Measurements from ENCODE around the gene UBE2H.
"Not testable (repeated sequence)": the region's sequence is repeated elsewhere in the genome, so short reads cannot be mapped to it uniquely, and the experiment has no call there.

The UBE2H gene

GRCh38 chr7:129826895-129827294 lies 125.9 kb downstream of the UBE2H start:
- not testable (repeated sequence) for H3K9me3 ChIP-seq (ENCODE audit: insufficient read depth, low read depth, low read length); H3K27me3 ChIP-seq (ENCODE audit: insufficient read depth, low read length); H3K9ac ChIP-seq (ENCODE audit: low read depth, low read length); H3K4me3 ChIP-seq (ENCODE audit: low read length); H3K36me3 ChIP-seq (ENCODE audit: insufficient read depth, low read depth, low read length); H3K27ac ChIP-seq (ENCODE audit: low read length)
- H3K4me1 ChIP-seq (ENCODE audit: insufficient read depth, low read length), result peaks cover 30% of the 10 kb centered on the region

GRCh38 chr7:129825209-129825970 lies 127.4 kb downstream of the UBE2H start:
- H3K9me3 ChIP-seq (ENCODE audit: insufficient read depth, low read depth, low read length), result no peaks in the 10 kb centered on the region
- H3K9ac ChIP-seq (ENCODE audit: low read depth, low read length), result peak overlapping the region; percentile 74; the same call in 1 of the 2 replicates
- H3K36me3 ChIP-seq (ENCODE audit: insufficient read depth, low read depth, low read length), result no peaks in the 10 kb centered on the region
- H3K4me3 ChIP-seq (ENCODE audit: low read length), result peak overlapping the region; percentile 89
- peaks cover 18% of the 10 kb centered on the region; the same call in 1 of the 2 replicates for H3K4me1 ChIP-seq (ENCODE audit: insufficient read depth, low read length)
- H3K27me3 ChIP-seq (ENCODE audit: insufficient read depth, low read length), result no peaks in the 10 kb centered on the region
- no peak overlapping the region for H3K27ac ChIP-seq (ENCODE audit: low read length)

DNA sequence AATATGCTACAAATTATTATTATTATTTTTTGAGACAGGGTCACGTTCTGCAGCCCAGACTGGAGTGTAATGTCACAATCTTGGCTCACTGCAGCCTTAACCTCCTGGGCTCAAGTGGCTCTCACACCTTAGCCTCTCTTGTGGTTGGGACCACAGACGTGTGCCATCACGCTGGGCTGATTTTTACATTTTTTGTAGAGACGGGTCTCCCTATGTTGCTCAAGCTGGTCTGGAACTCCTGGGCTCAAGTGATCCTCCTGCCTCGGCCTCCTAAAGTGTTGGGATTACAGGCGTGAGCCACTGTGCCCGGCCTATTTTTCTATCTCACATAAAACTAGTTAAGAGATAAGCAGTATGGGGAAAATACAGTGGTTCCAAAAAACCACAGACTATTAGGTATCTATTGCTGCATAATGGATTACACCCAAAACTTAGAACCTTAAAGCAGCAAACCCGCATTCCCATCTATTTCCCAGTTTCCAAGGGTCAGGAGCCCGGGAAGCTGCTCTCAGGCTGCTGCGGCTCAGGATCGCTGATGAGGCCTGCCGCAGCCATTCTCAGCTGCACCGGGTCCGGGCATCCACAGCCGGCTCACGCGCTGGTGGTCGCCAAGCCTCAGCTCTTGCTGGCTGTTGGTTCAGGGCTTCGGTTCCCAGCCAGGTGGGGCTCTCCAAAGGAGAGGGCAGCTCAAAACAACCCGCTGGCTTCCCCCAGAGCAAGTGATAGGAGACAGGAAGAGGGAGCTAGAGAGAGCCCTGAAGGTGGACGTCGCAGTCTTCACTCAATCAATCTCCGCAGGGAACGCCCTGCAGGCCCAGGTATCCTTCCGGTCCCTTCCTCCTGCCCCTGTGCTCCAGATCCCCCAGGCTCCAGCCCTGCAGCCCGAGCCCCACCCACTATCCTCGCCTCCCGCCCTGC lies 128.2 kb downstream of the UBE2H start:
- Histone ChIP-seq H3K4me3 (ENCODE audit: low read length) (peak overlapping the region; percentile 89), H3K9me3 (ENCODE audit: insufficient read depth, low read depth, low read length) (no peaks in the 10 kb centered on the region), H3K4me1 (ENCODE audit: insufficient read depth, low read length) (peaks cover 14% of the 10 kb centered on the region; the same call in 1 of the 2 replicates), H3K27me3 (ENCODE audit: insufficient read depth, low read length) (no peaks in the 10 kb centered on the region), H3K27ac (ENCODE audit: low read length) (no peak overlapping the region), H3K36me3 (ENCODE audit: insufficient read depth, low read depth, low read length) (no peaks in the 10 kb centered on the region), H3K9ac (ENCODE audit: low read depth, low read length) (peak overlapping the region; percentile 74; the same call in 1 of the 2 replicates)

DNA sequence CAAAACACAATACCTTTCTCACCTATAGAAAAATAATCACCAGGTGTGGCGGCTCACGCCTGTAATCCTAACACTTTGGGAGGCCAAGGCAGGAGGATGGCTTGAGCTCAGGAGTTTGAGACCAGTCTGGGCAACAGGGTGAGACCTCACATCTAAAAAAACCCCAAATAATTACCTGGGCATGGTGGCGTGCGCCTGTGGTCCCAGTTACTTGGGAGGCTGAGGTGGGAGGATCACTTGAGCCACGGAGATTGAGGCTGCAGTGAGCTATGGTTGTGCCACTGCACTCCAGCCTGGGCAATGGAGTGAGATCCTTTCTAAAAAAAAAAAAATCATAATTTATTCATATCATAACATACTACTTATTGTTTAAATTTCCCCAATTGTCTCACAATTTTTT lies 129.6 kb downstream of the UBE2H start:
- not testable (repeated sequence) for H3K9me3 ChIP-seq (ENCODE audit: insufficient read depth, low read depth, low read length); H3K27ac ChIP-seq (ENCODE audit: low read length); H3K27me3 ChIP-seq (ENCODE audit: insufficient read depth, low read length); H3K9ac ChIP-seq (ENCODE audit: low read depth, low read length); H3K4me1 ChIP-seq (ENCODE audit: insufficient read depth, low read length); H3K36me3 ChIP-seq (ENCODE audit: insufficient read depth, low read depth, low read length); H3K4me3 ChIP-seq (ENCODE audit: low read length)

DNA sequence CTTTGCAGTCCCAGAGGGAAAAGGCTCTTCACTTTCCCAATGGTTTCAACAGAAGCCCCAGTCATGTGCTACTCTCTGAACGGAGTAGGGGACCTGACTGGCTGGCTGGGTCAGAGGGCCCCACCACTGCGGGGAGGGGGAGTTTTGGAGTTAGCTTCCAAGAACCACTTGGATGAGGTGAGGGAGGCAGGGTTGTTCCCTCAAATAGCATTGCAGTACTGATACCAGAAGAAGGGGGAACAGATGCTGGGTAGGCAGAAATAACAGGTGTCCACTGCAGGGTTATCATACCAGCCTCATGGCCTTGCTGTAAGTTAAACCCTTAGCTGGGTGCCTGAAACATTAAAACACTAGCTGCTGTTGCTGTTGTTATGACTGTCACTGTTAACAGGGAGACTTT lies 131.3 kb downstream of the UBE2H start:
- no peak overlapping the region for H3K27ac ChIP-seq (ENCODE audit: low read length)
- H3K36me3 ChIP-seq (ENCODE audit: insufficient read depth, low read depth, low read length), result no peaks in the 10 kb centered on the region
- no peak overlapping the region for H3K4me3 ChIP-seq (ENCODE audit: low read length)
- no peak overlapping the region for H3K9ac ChIP-seq (ENCODE audit: low read depth, low read length)
- H3K4me1 ChIP-seq (ENCODE audit: insufficient read depth, low read length), result peaks cover 6% of the 10 kb centered on the region; the same call in 1 of the 2 replicates
- H3K9me3 ChIP-seq (ENCODE audit: insufficient read depth, low read depth, low read length), result peaks cover 8% of the 10 kb centered on the region; the same call in 1 of the 2 replicates
- no peaks in the 10 kb centered on the region for H3K27me3 ChIP-seq (ENCODE audit: insufficient read depth, low read length)

DNA sequence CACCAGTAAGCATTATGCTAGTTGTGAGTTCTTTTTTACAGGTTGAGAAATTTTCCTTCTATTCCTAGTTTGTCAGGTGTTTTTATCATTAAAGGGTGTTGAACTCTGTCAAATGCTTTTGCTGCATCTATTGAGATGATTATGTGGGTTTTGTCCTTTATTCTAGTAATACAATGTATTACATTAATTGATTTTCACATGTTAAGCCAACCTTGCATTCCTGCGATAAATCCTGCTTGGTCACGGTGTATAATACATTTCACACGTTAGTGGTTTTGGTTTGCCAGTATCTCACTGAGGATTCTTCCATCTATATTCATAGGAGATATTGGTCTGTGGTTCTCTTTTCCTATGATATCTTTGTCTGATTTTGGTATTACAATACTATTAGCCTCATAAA lies 136.0 kb downstream of the UBE2H start:
- Histone ChIP-seq H3K27ac (ENCODE audit: low read length) (no peak overlapping the region), H3K4me3 (ENCODE audit: low read length) (no peak overlapping the region), H3K27me3 (ENCODE audit: insufficient read depth, low read length) (no peaks in the 10 kb centered on the region), H3K9ac (ENCODE audit: low read depth, low read length) (no peak overlapping the region), H3K4me1 (ENCODE audit: insufficient read depth, low read length) (no peaks in the 10 kb centered on the region), H3K9me3 (ENCODE audit: insufficient read depth, low read depth, low read length) (peaks cover 8% of the 10 kb centered on the region; the same call in 1 of the 2 replicates), H3K36me3 (ENCODE audit: insufficient read depth, low read depth, low read length) (no peaks in the 10 kb centered on the region)

GRCh38 chr7:129807863-129808262 lies 144.9 kb downstream of the UBE2H start:
- no peaks in the 10 kb centered on the region for H3K9me3 ChIP-seq (ENCODE audit: insufficient read depth, low read depth, low read length)
- H3K4me3 ChIP-seq (ENCODE audit: low read length), result no peak overlapping the region
- H3K4me1 ChIP-seq (ENCODE audit: insufficient read depth, low read length), result no peaks in the 10 kb centered on the region
- H3K9ac ChIP-seq (ENCODE audit: low read depth, low read length), result no peak overlapping the region
- no peaks in the 10 kb centered on the region for H3K27me3 ChIP-seq (ENCODE audit: insufficient read depth, low read length)
- H3K36me3 ChIP-seq (ENCODE audit: insufficient read depth, low read depth, low read length), result no peaks in the 10 kb centered on the region
- no peak overlapping the region for H3K27ac ChIP-seq (ENCODE audit: low read length)

DNA sequence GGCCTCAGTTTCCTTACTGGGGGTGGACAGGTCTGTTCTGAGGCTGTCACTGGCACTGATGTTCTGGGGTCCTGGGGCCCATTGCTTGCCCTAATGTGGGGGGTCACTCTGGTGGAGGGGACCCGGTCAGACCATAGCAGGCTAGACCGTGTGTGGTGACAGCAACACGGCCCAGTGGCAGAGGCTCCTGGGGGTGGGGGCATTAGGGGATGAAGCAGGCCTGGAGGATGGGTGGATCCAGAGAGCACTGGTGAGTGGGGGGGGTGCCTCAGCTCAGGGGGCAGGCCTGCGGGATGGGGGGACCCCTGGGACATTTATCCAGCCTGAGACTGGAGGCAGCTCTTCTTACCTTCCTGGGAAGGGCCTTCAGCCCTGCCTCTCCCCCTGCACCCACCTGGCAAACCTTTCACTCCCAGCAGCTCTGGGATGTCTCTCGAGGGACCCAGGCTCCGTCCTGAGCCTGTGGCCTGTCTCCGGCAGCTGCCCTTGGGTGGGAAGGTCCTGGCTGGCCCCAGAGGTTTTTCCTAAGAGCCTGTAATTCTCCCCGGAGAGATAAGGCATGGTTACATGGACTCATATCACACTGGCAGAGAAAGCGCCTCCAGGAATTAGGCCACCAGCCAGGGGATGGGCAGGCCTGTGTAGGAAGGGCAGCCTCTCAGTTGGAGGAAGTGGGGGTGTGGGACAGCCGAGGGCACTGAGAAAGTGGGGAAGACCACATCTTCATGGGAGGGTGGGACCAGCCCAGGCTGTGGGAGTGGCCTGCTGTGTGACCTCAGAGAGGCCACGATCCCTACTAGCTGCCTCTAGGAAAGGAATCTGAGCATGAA lies 147.7 kb downstream of the UBE2H start:
- Histone ChIP-seq H3K4me3 (ENCODE audit: low read length) (no peak overlapping the region), H3K27ac (ENCODE audit: low read length) (no peak overlapping the region), H3K9me3 (ENCODE audit: insufficient read depth, low read depth, low read length) (no peaks in the 10 kb centered on the region), H3K27me3 (ENCODE audit: insufficient read depth, low read length) (no peaks in the 10 kb centered on the region), H3K4me1 (ENCODE audit: insufficient read depth, low read length) (peaks cover 11% of the 10 kb centered on the region; the same call in 1 of the 2 replicates), H3K9ac (ENCODE audit: low read depth, low read length) (no peak overlapping the region), H3K36me3 (ENCODE audit: insufficient read depth, low read depth, low read length) (no peaks in the 10 kb centered on the region)

- H3K27me3 ChIP-seq (ENCODE audit: insufficient read depth, low read length), result no peaks in the 10 kb centered on the region
- no peak overlapping the region for H3K4me3 ChIP-seq (ENCODE audit: low read length)
- H3K9me3 ChIP-seq (ENCODE audit: insufficient read depth, low read depth, low read length), result no peaks in the 10 kb centered on the region
- H3K9ac ChIP-seq (ENCODE audit: low read depth, low read length), result no peak overlapping the region
- no peak overlapping the region for H3K27ac ChIP-seq (ENCODE audit: low read length)
- H3K4me1 ChIP-seq (ENCODE audit: insufficient read depth, low read length), result peaks cover 11% of the 10 kb centered on the region; the same call in 1 of the 2 replicates
- no peaks in the 10 kb centered on the region for H3K36me3 ChIP-seq (ENCODE audit: insufficient read depth, low read depth, low read length)
Measured at GRCh38 chr7:129804111-129804889, 148.5 kb downstream of the UBE2H start.

- Histone ChIP-seq H3K9me3 (ENCODE audit: insufficient read depth, low read depth, low read length) (no peaks in the 10 kb centered on the region), H3K9ac (ENCODE audit: low read depth, low read length) (no peak overlapping the region), H3K4me3 (ENCODE audit: low read length) (no peak overlapping the region), H3K27ac (ENCODE audit: low read length) (no peak overlapping the region), H3K4me1 (ENCODE audit: insufficient read depth, low read length) (peaks cover 11% of the 10 kb centered on the region; the same call in 1 of the 2 replicates), H3K36me3 (ENCODE audit: insufficient read depth, low read depth, low read length) (no peaks in the 10 kb centered on the region), H3K27me3 (ENCODE audit: insufficient read depth, low read length) (no peaks in the 10 kb centered on the region)
Measured at GRCh38 chr7:129803546-129804081, 149.1 kb downstream of the UBE2H start.
